Measurements from ENCODE around the gene COL23A1. TPM values are rescaled to one million over a fixed set of nuclear protein-coding genes. Genes with fewer than 3 reads are reported as not detected.

Gene COL23A1
- total and polyA plus RNA-seq, 4 donors: 0.76 to 4.4 (median 1.3) TPM

GRCh38 chr5:178605788-178606187, 15.6 kb upstream of the COL23A1 start:
- H3K9me3 ChIP-seq (ENCODE audit: control insufficient read depth in 4 of 4, insufficient read depth in 3 of 4, low read length in 3 of 4): peaks cover 0 to 3% (median 0%) of the 10 kb centered on the region in 4 donors
- 74 to 87% methylated on average over 3 of the region's 3 CpGs for WGBS, 2 donors
- no peaks in the 10 kb centered on the region for H3K27me3 ChIP-seq (ENCODE audit: control insufficient read depth in 3 of 3, insufficient read depth in 3 of 3, low read length in 2 of 3)
- no peaks in the 10 kb centered on the region for H3K4me1 ChIP-seq (ENCODE audit: control insufficient read depth in 5 of 5, insufficient read depth in 5 of 5, low read length in 5 of 5)
- no peak overlapping the region for H3K4me3 ChIP-seq
- no peak for ATAC-seq (ENCODE audit: insufficient read depth, low FRiP score)
- TF ChIP-seq CTCF (IDR thresholded peaks at IDR 0.05; ENCODE audit: control extremely low read depth, extremely low read depth): no peak
- no peak for DNase-seq
- H3K9ac ChIP-seq (ENCODE audit: insufficient read depth in 1 of 2, low read length in 2 of 2): no peak overlapping the region
- H3K36me3 ChIP-seq (ENCODE audit: control insufficient read depth in 4 of 4, insufficient read depth in 4 of 4, low read length in 4 of 4): peaks cover 18 to 56% (median 25%) of the 10 kb centered on the region in 4 donors
- no peak overlapping the region for H3K27ac ChIP-seq (ENCODE audit: low read depth in 1 of 2, low read length in 1 of 2)

- Histone ChIP-seq H3K9ac (ENCODE audit: insufficient read depth in 1 of 2, low read length in 2 of 2) (no peak overlapping the region), H3K27ac (ENCODE audit: low read depth in 1 of 2, low read length in 1 of 2) (peak overlapping the region in 1 of 2 donors; percentile 21), H3K36me3 (ENCODE audit: control insufficient read depth in 4 of 4, insufficient read depth in 4 of 4, low read length in 4 of 4) (peaks cover 15 to 50% (median 21%) of the 10 kb centered on the region in 4 donors), H3K4me3 (no peak overlapping the region), H3K27me3 (ENCODE audit: control insufficient read depth in 3 of 3, insufficient read depth in 3 of 3, low read length in 2 of 3) (no peaks in the 10 kb centered on the region), H3K9me3 (ENCODE audit: control insufficient read depth in 4 of 4, insufficient read depth in 3 of 4, low read length in 3 of 4) (peaks cover 0 to 6% (median 0%) of the 10 kb centered on the region in 4 donors), H3K4me1 (ENCODE audit: control insufficient read depth in 5 of 5, insufficient read depth in 5 of 5, low read length in 5 of 5) (no peaks in the 10 kb centered on the region)
- DNase-seq: no peak
- no peak for TF ChIP-seq CTCF (IDR thresholded peaks at IDR 0.05; ENCODE audit: control extremely low read depth, extremely low read depth)
- ATAC-seq (ENCODE audit: insufficient read depth, low FRiP score): no peak
- WGBS, 2 donors: 89 to 91% methylated on average over 2 of the region's 2 CpGs
Measured at GRCh38 chr5:178602752-178603151, 12.6 kb upstream of the COL23A1 start.

- WGBS, 2 donors: 96 to 98% methylated on average over 2 of the region's 2 CpGs
- Histone ChIP-seq H3K4me3 (no peak overlapping the region), H3K9me3 (ENCODE audit: control insufficient read depth in 4 of 4, insufficient read depth in 3 of 4, low read length in 3 of 4) (peaks cover 0 to 7% (median 3%) of the 10 kb centered on the region in 4 donors), H3K9ac (ENCODE audit: insufficient read depth in 1 of 2, low read length in 2 of 2) (no peak overlapping the region), H3K4me1 (ENCODE audit: control insufficient read depth in 5 of 5, insufficient read depth in 5 of 5, low read length in 5 of 5) (peaks cover 0 to 2% (median 0%) of the 10 kb centered on the region in 5 donors), H3K27me3 (ENCODE audit: control insufficient read depth in 3 of 3, insufficient read depth in 3 of 3, low read length in 2 of 3) (no peaks in the 10 kb centered on the region), H3K36me3 (ENCODE audit: control insufficient read depth in 4 of 4, insufficient read depth in 4 of 4, low read length in 4 of 4) (peaks cover 4 to 17% (median 11%) of the 10 kb centered on the region in 4 donors), H3K27ac (ENCODE audit: low read depth in 1 of 2, low read length in 1 of 2) (no peak overlapping the region)
- TF ChIP-seq CTCF (IDR thresholded peaks at IDR 0.05; ENCODE audit: control extremely low read depth, extremely low read depth): no peak
- ATAC-seq (ENCODE audit: insufficient read depth, low FRiP score) (no peak), DNase-seq (no peak)
Measured at GRCh38 chr5:178595750-178596149, 5.6 kb upstream of the COL23A1 start.

GRCh38 chr5:178595150-178595549, 5.0 kb upstream of the COL23A1 start:
- Histone ChIP-seq H3K9me3 (ENCODE audit: control insufficient read depth in 4 of 4, insufficient read depth in 3 of 4, low read length in 3 of 4) (peaks cover 0 to 7% (median 3%) of the 10 kb centered on the region in 4 donors), H3K27ac (ENCODE audit: low read depth in 1 of 2, low read length in 1 of 2) (no peak overlapping the region), H3K27me3 (ENCODE audit: control insufficient read depth in 3 of 3, insufficient read depth in 3 of 3, low read length in 2 of 3) (no peaks in the 10 kb centered on the region), H3K36me3 (ENCODE audit: control insufficient read depth in 4 of 4, insufficient read depth in 4 of 4, low read length in 4 of 4) (peaks cover 4 to 17% (median 9%) of the 10 kb centered on the region in 4 donors), H3K9ac (ENCODE audit: insufficient read depth in 1 of 2, low read length in 2 of 2) (no peak overlapping the region), H3K4me3 (no peak overlapping the region), H3K4me1 (ENCODE audit: control insufficient read depth in 5 of 5, insufficient read depth in 5 of 5, low read length in 5 of 5) (peaks cover 0 to 4% (median 1%) of the 10 kb centered on the region in 5 donors)
- no peak for ATAC-seq (ENCODE audit: insufficient read depth, low FRiP score)
- TF ChIP-seq CTCF (IDR thresholded peaks at IDR 0.05; ENCODE audit: control extremely low read depth, extremely low read depth): no peak
- no peak for DNase-seq
